GM23338 (cell line): Measurements from ENCODE around the gene GSTA1. TPM values are rescaled to one million over a fixed set of nuclear protein-coding genes. Genes with fewer than 3 reads are reported as not detected.

Experiments
- ATAC-seq: fragments of 200-7000 bp; cut with Tn5 transposase; 3 replicates; pipeline ENCODE4 v1.9.1; 2020
- DNase-seq: peaks from one replicate; pipeline ENCODE4 v3.0.0-alpha.2; 2015; ENCODE audit warnings: low spot score
- H2AFZ ChIP-seq: fragments of 200-600 bp; sonication (generic); 2 replicates; pipeline ENCODE4 v1.8.0; 2016; ENCODE audit warnings: antibody characterized with exemption, mild to moderate bottlenecking, moderate library complexity
- H3F3A ChIP-seq: fragments of 200-600 bp; sonication (generic); replicated peaks from 2 replicates; pipeline ENCODE4 v1.8.0; 2017; ENCODE audit warnings: antibody characterized with exemption, mixed run types, low read depth
- H3K27ac ChIP-seq: fragments of 200-600 bp; sonication (generic); 2 replicates; pipeline ENCODE4 v1.6.1; 2016; ENCODE audit warnings: low read depth
- H3K27me3 ChIP-seq: fragments of 200-600 bp; sonication (generic); 2 replicates; pipeline ENCODE4 v1.8.0; 2016; ENCODE audit warnings: mild to moderate bottlenecking, mixed run types, moderate library complexity; ENCODE audit not compliant: insufficient read depth
- H3K36me3 ChIP-seq: fragments of 200-600 bp; sonication (generic); 2 replicates; pipeline ENCODE4 v1.8.0; 2016; ENCODE audit warnings: mild to moderate bottlenecking; ENCODE audit not compliant: insufficient read depth
- H3K4me1 ChIP-seq: fragments of 200-600 bp; sonication (generic); 2 replicates; pipeline ENCODE4 v1.8.0; 2016; ENCODE audit warnings: mild to moderate bottlenecking, moderate library complexity; ENCODE audit not compliant: insufficient read depth
- H3K4me2 ChIP-seq: fragments of 200-600 bp; sonication (generic); 2 replicates; pipeline ENCODE4 v1.7.1; 2017; ENCODE audit warnings: mixed run types
- H3K4me3 ChIP-seq: fragments of 200-600 bp; sonication (generic); 2 replicates; pipeline ENCODE4 v1.6.1; 2016; ENCODE audit warnings: mixed run types
- H3K79me2 ChIP-seq: fragments of 200-600 bp; sonication (generic); replicated peaks from 2 replicates; pipeline ENCODE4 v1.8.0; 2017; ENCODE audit warnings: mild to moderate bottlenecking; ENCODE audit not compliant: insufficient read depth
- H3K9me2 ChIP-seq: fragments of 200-600 bp; sonication (generic); 2 replicates; pipeline ENCODE4 v1.8.0; 2017; ENCODE audit not compliant: insufficient read depth
- H4K20me1 ChIP-seq: fragments of 200-600 bp; sonication (generic); replicated peaks from 2 replicates; pipeline ENCODE4 v1.8.0; 2017; ENCODE audit warnings: mild to moderate bottlenecking; ENCODE audit not compliant: insufficient read depth
- H3K27ac Mint-ChIP-seq: 2 replicates; pipeline ENCODE4 v1.8.0; 2020; ENCODE audit warnings: inconsistent platforms, mild to moderate bottlenecking, moderate library complexity, mixed read lengths
- H3K27me3 Mint-ChIP-seq: 3 replicates; pipeline ENCODE4 v1.8.0; 2022; ENCODE audit warnings: low read depth, mild to moderate bottlenecking, moderate library complexity, mixed read lengths, inconsistent platforms; ENCODE audit not compliant: insufficient read depth, poor library complexity
- H3K36me3 Mint-ChIP-seq: 3 replicates; pipeline ENCODE4 v1.8.0; 2021; ENCODE audit warnings: low read depth, mild to moderate bottlenecking, inconsistent platforms, moderate library complexity, mixed read lengths
- H3K4me1 Mint-ChIP-seq: 3 replicates; pipeline ENCODE4 v1.8.0; 2020; ENCODE audit warnings: mild to moderate bottlenecking, inconsistent platforms, mixed read lengths
- H3K4me3 Mint-ChIP-seq: 3 replicates; pipeline ENCODE4 v1.8.0; 2021; ENCODE audit warnings: moderate library complexity, mild to moderate bottlenecking, inconsistent platforms, mixed read lengths
- H3K9me3 Mint-ChIP-seq: 3 replicates; pipeline ENCODE4 v1.8.0; 2020; ENCODE audit warnings: moderate library complexity, mild to moderate bottlenecking, inconsistent platforms, mixed read lengths
- CREB1 ChIP-seq: fragments of 250-450 bp; sonication (Bioruptor Pico); IDR thresholded peaks from 2 replicates; pipeline ENCODE4 v1.5.0; 2020; ENCODE audit warnings: low read depth, mild to moderate bottlenecking, moderate library complexity
- CTCF ChIP-seq, 2 experiments: fragments of 200-600 bp in 1 of 2; sonication (generic) in 1 of 2; conservative IDR thresholded peaks; 2 replicates each; pipeline versions ENCODE4 v1.5.1 to v1.6.1; 2016 to 2017; ENCODE audit warnings: antibody characterized with exemption in 2 of 2, low read depth in 2 of 2, mild to moderate bottlenecking in 2 of 2, moderate library complexity in 1 of 2
- ETS1 ChIP-seq: IDR thresholded peaks from 2 replicates; pipeline ENCODE4 v1.6.1; 2016; ENCODE audit warnings: antibody characterized with exemption
- EZH2 ChIP-seq: fragments of 200-600 bp; sonication (generic); IDR thresholded peaks from one replicate; pipeline ENCODE4 v1.8.0; 2017; ENCODE audit warnings: antibody characterized with exemption, mild to moderate bottlenecking, low read depth; ENCODE audit not compliant: unreplicated experiment
- EZH2phosphoT487 ChIP-seq: fragments of 200-600 bp; sonication (generic); IDR thresholded peaks from one replicate; pipeline ENCODE4 v1.8.1; 2018; ENCODE audit warnings: antibody characterized with exemption; ENCODE audit not compliant: unreplicated experiment
- JUNB ChIP-seq: IDR thresholded peaks from one replicate; pipeline ENCODE4 v1.6.1; 2016; ENCODE audit warnings: antibody characterized with exemption; ENCODE audit not compliant: unreplicated experiment
- NANOG ChIP-seq: IDR thresholded peaks from 2 replicates; pipeline ENCODE4 v1.6.1; 2016; ENCODE audit warnings: antibody characterized with exemption, borderline replicate concordance
- POLR2AphosphoS5 ChIP-seq: IDR thresholded peaks from 2 replicates; pipeline ENCODE4 v1.6.1; 2016; ENCODE audit warnings: antibody characterized with exemption, low read depth
- REST ChIP-seq: IDR thresholded peaks from one replicate; pipeline ENCODE4 v1.6.1; 2018; ENCODE audit warnings: antibody characterized with exemption; ENCODE audit not compliant: unreplicated experiment
- STAT1 ChIP-seq: IDR thresholded peaks from one replicate; pipeline ENCODE4 v1.6.1; 2016; ENCODE audit warnings: antibody characterized with exemption; ENCODE audit not compliant: unreplicated experiment
- ZNF114 ChIP-seq: fragments of 250-450 bp; sonication (Bioruptor Pico); IDR thresholded peaks from 2 replicates; pipeline ENCODE4 v1.5.0; 2020; ENCODE audit warnings: mild to moderate bottlenecking, moderate library complexity
- ZNF331 ChIP-seq: fragments of 250-450 bp; sonication (Bioruptor Pico); IDR thresholded peaks from 2 replicates; pipeline ENCODE4 v1.5.0; 2020; ENCODE audit warnings: low read depth, mild to moderate bottlenecking, moderate library complexity
- polyA plus RNA-seq: library from polyadenylated mRNA; unstranded; fragments of >200 nt; fragmentation: Nextera tagmentation; extraction: Ambion mirVana; gene quantifications from 2 replicates; pipeline ENCODE4 v1.2.1, GENCODE V29; 2016
- total RNA-seq: library from RNA; depleted of rRNA; stranded (reverse); fragments of >200 nt; shearing (Covaris generic); gene quantifications from 2 replicates; pipeline ENCODE4 v1.2.3, GENCODE V29; 2014

GSTA1 gene
- total and polyA plus RNA-seq, 2 experiments from 2014 or later, result not detected

- TF ChIP-seq JUNB (no peak), STAT1 (no peak), POLR2AphosphoS5 (no peak), CTCF (conservative IDR thresholded peaks at IDR 0.05; ENCODE audit: low read depth in 2 of 2) (no peak), EZH2 (no peak), NANOG (no peak)
These were observed 45.5 kb upstream of the GSTA1 start (continued) for GRCh38 chr6:52849137-52849536.

- H3K27me3 Mint-ChIP-seq, result no peaks in the 10 kb centered on the region
- H3K36me3 Mint-ChIP-seq, result peaks cover 11% of the 10 kb centered on the region; the same call in 2 of the 3 replicates
- H3K27ac Mint-ChIP-seq, result no peak overlapping the region
- TF ChIP-seq CREB1 (CRISPR knock-in tag) (no peak), STAT1 (no peak), EZH2phosphoT487 (no peak), CTCF (conservative IDR thresholded peaks at IDR 0.05; ENCODE audit: low read depth in 2 of 2) (no peak), ETS1 (no peak), NANOG (no peak), POLR2AphosphoS5 (no peak), ZNF331 (CRISPR knock-in tag) (no peak), REST (no peak), EZH2 (no peak), JUNB (no peak), ZNF114 (CRISPR knock-in tag) (no peak)
These were observed 42.4 kb upstream of the GSTA1 start for GRCh38 chr6:52846002-52846401.

More at GRCh38 chr6:52846002-52846401, 42.4 kb upstream of the GSTA1 start:
- Mint-ChIP-seq H3K4me3 (no peak overlapping the region), H3K4me1 (no peaks in the 10 kb centered on the region), H3K9me3 (peaks cover 19% of the 10 kb centered on the region)
- Histone ChIP-seq H2AFZ (no peak overlapping the region), H3K4me3 (no peak overlapping the region), H3K79me2 (no peaks in the 10 kb centered on the region), H3F3A (no peaks in the 10 kb centered on the region), H3K4me2 (no peak overlapping the region), H3K27me3 (no peaks in the 10 kb centered on the region), H3K36me3 (no peaks in the 10 kb centered on the region), H3K4me1 (no peaks in the 10 kb centered on the region), H4K20me1 (no peaks in the 10 kb centered on the region), H3K27ac (no peak overlapping the region), H3K9me2 (no peaks in the 10 kb centered on the region)
- ATAC-seq, result no peak
- no peak for DNase-seq
